ENCODE results near the gene MRPS21. TPM values are rescaled to one million over a fixed set of nuclear protein-coding genes. Genes with fewer than 3 reads are reported as not detected.

MRPS21 gene
- 57.4 and 58.7 TPM in 2 replicates for total RNA-seq

DNA sequence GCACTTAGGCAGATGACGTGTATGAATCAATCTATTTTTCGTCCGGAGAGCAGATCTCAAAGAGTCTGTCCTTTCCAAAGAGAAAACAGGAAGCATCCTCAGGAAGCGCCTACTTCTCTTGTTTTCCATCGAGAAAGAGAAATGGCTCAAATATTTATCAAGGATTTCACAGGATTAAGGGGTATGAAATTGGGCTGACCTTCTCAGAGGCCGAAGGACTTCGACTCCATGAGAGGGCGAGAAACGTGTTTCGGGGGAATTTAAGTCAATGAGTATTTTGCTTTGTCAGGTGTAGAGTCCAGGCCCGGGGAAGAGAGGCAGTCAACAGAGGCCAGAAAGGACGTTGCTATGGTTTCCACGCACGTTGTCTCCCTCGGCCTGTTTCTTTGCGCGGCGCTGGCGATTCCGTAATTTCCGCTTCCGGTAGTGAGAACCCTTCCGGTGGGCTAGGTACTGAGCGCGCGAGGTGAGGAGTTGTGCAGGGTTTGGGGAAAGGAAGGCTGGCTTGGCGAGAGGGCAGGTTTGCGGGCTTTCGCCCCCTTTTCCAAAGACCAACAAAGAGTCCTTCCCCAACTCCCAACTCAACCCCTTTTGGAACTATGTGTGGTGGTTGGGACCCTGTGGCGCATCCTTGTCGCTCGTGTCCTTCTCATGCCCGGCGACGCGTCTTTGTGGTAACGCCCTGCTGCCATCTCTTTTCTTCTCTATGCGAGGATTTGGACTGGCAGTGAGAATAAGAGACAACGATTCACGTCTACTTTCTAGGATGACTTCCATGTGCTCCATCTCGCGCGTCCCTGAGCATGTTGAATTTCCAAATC, at the start of gene MRPS21:
Gene MRPS21 (plus strand): TSS at position 429 of the 821 bp plus-strand sequence. CDS start 506 bp downstream, outside the sequence.

DNA sequence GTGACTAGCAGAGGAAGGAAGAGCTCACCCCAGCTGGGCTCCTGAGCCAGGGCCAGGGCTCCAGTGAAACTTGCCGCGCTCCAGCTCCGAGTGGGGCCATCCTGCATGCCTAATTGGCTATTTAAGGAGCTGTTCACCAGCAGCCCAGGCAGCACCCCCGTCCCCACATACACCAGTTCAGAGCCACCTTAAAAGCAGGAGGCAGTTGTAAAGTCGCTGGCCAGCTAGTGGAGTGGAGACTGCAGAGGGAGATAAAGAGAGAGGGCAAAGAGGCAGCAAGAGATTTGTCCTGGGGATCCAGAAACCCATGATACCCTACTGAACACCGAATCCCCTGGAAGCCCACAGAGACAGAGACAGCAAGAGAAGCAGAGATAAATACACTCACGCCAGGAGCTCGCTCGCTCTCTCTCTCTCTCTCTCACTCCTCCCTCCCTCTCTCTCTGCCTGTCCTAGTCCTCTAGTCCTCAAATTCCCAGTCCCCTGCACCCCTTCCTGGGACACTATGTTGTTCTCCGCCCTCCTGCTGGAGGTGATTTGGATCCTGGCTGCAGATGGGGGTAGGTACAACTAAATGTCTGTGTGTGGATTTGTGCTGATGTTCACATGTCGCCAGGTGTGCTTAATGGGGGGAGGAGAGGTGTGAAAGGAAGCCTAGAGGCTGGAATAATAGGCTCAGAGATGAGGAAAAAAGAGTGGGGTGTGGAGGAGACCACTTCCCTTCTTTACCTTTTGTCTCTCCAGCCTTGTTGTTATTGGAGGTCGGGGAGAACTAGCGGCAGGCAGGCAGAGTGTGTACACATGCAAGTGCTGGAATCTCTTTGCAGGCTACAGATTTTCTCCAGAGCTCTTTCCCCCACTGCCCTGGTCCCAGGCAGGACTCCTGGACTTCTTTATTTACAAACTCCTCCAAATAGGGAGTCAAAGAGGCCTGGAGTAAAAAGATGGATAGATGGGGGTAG, 35.8 kb upstream of the MRPS21 start, which contains the start of gene CA14:
Gene CA14 (plus strand): TSS at position 151 of the 962 bp plus-strand sequence. CDS start 355 bp downstream, at position 506.

DNA sequence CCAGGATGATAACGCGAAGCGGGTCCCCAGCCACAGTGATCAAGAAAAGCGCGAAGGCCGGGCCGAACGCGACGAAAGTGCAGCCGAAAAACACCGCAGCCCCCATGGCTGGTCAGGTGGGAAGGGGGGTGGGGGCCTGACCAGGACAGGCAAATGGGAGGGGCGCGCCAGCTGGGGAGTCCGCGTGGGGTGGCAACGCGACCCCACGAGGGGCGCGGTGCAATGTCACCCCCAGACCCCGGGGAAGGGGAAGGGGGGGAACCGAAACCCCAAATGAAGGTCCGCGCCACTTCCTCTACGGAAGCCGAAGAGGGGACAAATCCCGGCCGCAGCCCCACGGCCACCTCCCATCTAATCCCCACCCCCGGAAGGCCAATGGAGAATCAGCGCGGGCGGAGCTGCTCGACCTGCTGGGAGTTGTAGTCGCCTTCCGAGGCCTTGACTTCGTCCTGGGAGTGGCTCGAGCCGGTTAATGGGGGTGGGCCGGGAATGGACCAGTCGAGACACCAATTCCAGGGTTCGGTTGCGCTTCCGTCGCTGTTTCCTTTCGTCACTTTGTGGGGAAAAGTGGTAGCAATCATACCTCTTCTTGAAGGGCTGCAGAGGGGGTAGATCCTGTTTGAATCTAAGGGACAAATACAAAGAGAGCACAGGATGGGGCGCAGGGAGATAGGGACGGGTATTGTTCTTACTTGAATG, 24.8 kb upstream of the MRPS21 start, which contains the start of gene APH1A:
Gene APH1A (minus strand): TSS at position 312 of the 699 bp plus-strand sequence. CDS start 206 bp downstream, at position 106.

DNA sequence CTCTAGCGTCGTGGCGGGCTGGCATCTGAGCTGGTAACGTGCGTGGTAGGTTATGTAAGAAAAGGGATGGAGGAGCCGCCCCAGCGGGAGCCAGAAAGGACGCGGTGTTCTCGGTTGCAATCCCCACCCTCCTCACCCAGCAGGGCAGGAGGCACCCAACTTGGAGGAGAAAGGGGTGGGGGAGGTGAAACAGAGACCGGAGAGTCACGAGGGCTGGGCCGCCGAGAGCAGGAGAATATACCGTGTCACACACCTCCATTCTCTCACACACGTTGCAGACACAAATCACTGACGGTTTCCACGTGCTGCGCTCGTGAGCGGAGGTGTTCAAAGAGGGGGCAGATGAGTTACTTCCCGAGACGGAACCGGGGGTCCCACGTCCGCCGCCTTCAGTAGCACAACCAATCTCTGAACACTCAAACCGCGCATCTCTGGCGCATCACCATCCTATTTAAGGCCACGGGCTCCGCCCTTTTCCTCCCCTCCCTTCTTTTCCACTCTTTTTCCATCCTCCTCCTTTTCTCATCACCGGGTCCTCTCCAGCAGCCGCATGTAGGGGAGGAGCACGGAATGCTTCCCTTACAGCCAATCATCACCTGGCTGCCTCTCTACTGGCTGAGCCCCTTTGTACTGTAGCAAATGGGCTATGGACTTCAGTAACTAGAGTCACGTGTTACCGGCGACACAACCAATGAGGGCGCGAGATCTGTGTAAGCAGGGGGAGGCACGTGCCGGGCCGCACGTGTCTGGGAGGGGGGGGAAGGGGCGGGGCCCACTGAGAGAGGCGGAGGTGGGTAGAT, 11.7 kb upstream of the MRPS21 start, which contains the start of gene CIART:
Gene CIART (plus strand): TSS at position 797 of the 800 bp plus-strand sequence. CDS start 714 bp downstream, outside the sequence.

Other genes with a start within 250 kb of the MRPS21 start
- 27.1 and 39.5 TPM in 2 replicates for gene VPS45, start 226.1 kb upstream of the MRPS21 start, total RNA-seq
- 28.8 and 49.3 TPM in 2 replicates for gene PLEKHO1, start 143.9 kb upstream of the MRPS21 start, total RNA-seq
- gene ANP32E, start 57.7 kb upstream of the MRPS21 start, total RNA-seq, result 21.9 and 40.8 TPM in 2 replicates
- gene CA14, start 36.1 kb upstream of the MRPS21 start, total RNA-seq, result not detected in 2 replicates
- 116 and 135 TPM in 2 replicates for gene APH1A, start 24.8 kb upstream of the MRPS21 start, total RNA-seq
- gene C1orf54, start 21.1 kb upstream of the MRPS21 start, total RNA-seq, result 4.4 and 8.4 TPM in 2 replicates
- 1.2 and 1.8 TPM in 2 replicates for gene CIART, start 11.3 kb upstream of the MRPS21 start, total RNA-seq
- gene PRPF3, start 27.7 kb downstream of the MRPS21 start, total RNA-seq, result 23.9 and 26.8 TPM in 2 replicates
- gene RPRD2, start 70.3 kb downstream of the MRPS21 start, total RNA-seq, result 8.0 and 9.2 TPM in 2 replicates
- 19.6 and 21.8 TPM in 2 replicates for gene TARS2, start 193.6 kb downstream of the MRPS21 start, total RNA-seq
- 67.0 and 86.5 TPM in 2 replicates for gene ECM1, start 214.2 kb downstream of the MRPS21 start, total RNA-seq
- 0.86 TPM in 1 of 2 replicates, not detected in the other for gene FALEC, start 221.9 kb downstream of the MRPS21 start, total RNA-seq

Data from myometrial cell (primary cell).